Right lobe of liver (tissue), 6 donors: Measurements from ENCODE around the gene ZNF550. TPM values are rescaled to one million over a fixed set of nuclear protein-coding genes. Genes with fewer than 3 reads are reported as not detected.
A peak's percentile ranks its signal among the peaks of the same experiment; 100 is the strongest.
"Not testable (repeated sequence)": the region's sequence is repeated elsewhere in the genome, so short reads cannot be mapped to it uniquely, and the experiment has no call there.

Source experiments
- ATAC-seq, 4 donors: fragments of 200-7000 bp; cut with Tn5 transposase; one replicate each; pipeline ENCODE4 v1.9.1; 2020; ENCODE audit warnings: mild to moderate bottlenecking in 4 of 4, moderate library complexity in 4 of 4
- DNase-seq, 3 donors: peaks; one replicate each; pipeline ENCODE4 v3.0.0-alpha.2; 2020
- H3K27ac ChIP-seq, 3 donors: fragments of 200-600 bp; one replicate each; pipeline ENCODE4 v1.8.0; 2022
- H3K27me3 ChIP-seq, 2 donors: fragments of 200-600 bp; one replicate each; pipeline ENCODE4 v1.8.0; 2022
- H3K36me3 ChIP-seq, 4 donors: fragments of 200-600 bp; sonication (generic) in 1 of 4; one replicate each; pipeline versions ENCODE4 v1.5.1 to v1.8.0; 2017 to 2022; ENCODE audit warnings: control low read depth in 1 of 4
- H3K4me1 ChIP-seq, 4 donors: fragments of 200-600 bp; sonication (generic) in 1 of 4; one replicate each; pipeline versions ENCODE4 v1.5.1 to v1.8.0; 2017 to 2022; ENCODE audit warnings: control low read depth in 1 of 4
- H3K4me3 ChIP-seq, 3 donors: fragments of 200-600 bp; one replicate each; pipeline ENCODE4 v1.8.0; 2022
- H3K9me3 ChIP-seq, 4 donors: fragments of 200-600 bp; sonication (generic) in 1 of 4; one replicate each; pipeline versions ENCODE4 v1.5.1 to v1.8.0; 2017 to 2022; ENCODE audit warnings: control low read depth in 1 of 4
- POLR2A ChIP-seq: fragments of 450-650 bp; IDR thresholded peaks from one replicate; pipeline ENCODE4 v1.6.1; 2017; ENCODE audit warnings: antibody characterized with exemption, mild to moderate bottlenecking
- WGBS: methylation state at CpG from one replicate; pipeline ENCODE4 v1.1.6; 2018; ENCODE audit warnings: low coverage, low lambda C conversion rate; ENCODE audit not compliant: insufficient coverage; ENCODE audit errors: missing lambda C conversion rate; 5-methylcytosine and 5-hydroxymethylcytosine counted together
- intact Hi-C, 2 donors: fragments of 100-400 bp; cut with DNase I; formaldehyde crosslinking; loops; one replicate each; pipeline versions ENCODE4 v1.11.2 to v1.14.1; 2022
- total RNA-seq, 6 experiments: library from RNA; depleted of rRNA in 2 of 6; stranded (reverse); fragments of >200 nt in 2 of 6; fragmentation: NEBNext Ultra II Directional in 3 of 6; extraction: Animal tissue kit (Norgen Biotek cat#: 25700) in 3 of 6; gene quantifications; one replicate each; pipeline versions ENCODE4 v1.1.0 to v1.2.4, GENCODE V29; 2016 to 2023
- TF ChIP-seq, protein P1 (sequence below), 4 donors: fragments of 200-600 bp in 3 of 4; fragments of 450-650 bp in 1 of 4; IDR thresholded peaks; one replicate each; pipeline versions ENCODE4 v1.5.1 to v1.8.0; 2016 to 2022; ENCODE audit warnings: antibody characterized with exemption in 4 of 4, mild to moderate bottlenecking in 2 of 4
- donor health status: DM: no; HTN: yes; CAD: no.
- donor health status: DM: no; HTN: no; CAD: no.
- donor health status: DM: no; HTN: no; CAD: no.
- donor health status: DM: no; HTN: yes; CAD: no.
- donor health status: DM: no; HTN: yes; CAD: no.

Gene ZNF550
- total RNA-seq, 6 experiments from 2014 or later: 0.92 to 6.9 (median 2.5) TPM

DNA sequence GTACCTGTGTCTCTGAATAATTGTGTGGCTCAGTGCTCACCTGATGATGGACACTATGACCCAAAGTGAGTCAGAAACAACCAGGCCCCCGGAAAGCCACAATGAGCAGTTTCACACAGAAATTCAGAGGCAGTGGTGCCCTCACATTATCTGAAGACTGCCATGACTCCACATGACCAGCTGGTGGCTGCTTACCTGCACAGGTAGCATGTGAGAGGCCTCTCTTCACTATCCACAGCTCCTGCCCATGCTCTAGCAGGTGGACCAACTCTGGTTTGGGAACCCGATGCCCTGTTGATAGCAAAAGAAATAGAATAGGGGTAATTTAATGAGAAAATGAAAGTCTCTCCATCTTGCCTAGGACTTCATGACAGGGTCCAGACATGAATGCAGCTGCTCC lies 7.2 kb downstream of the ZNF550 start:
- 100% methylated on average over 1 of the region's 2 CpGs for WGBS
- no peak overlapping the region for H3K4me3 ChIP-seq
- H3K9me3 ChIP-seq: peaks cover 0 to 19% (median 12%) of the 10 kb centered on the region in 4 donors
- no peaks in the 10 kb centered on the region for H3K27me3 ChIP-seq
- no peaks in the 10 kb centered on the region for H3K4me1 ChIP-seq
- peaks cover 0 to 55% (median 37%) of the 10 kb centered on the region in 4 donors for H3K36me3 ChIP-seq
- no peak for TF ChIP-seq POLR2A
- TF ChIP-seq, protein P1, sequence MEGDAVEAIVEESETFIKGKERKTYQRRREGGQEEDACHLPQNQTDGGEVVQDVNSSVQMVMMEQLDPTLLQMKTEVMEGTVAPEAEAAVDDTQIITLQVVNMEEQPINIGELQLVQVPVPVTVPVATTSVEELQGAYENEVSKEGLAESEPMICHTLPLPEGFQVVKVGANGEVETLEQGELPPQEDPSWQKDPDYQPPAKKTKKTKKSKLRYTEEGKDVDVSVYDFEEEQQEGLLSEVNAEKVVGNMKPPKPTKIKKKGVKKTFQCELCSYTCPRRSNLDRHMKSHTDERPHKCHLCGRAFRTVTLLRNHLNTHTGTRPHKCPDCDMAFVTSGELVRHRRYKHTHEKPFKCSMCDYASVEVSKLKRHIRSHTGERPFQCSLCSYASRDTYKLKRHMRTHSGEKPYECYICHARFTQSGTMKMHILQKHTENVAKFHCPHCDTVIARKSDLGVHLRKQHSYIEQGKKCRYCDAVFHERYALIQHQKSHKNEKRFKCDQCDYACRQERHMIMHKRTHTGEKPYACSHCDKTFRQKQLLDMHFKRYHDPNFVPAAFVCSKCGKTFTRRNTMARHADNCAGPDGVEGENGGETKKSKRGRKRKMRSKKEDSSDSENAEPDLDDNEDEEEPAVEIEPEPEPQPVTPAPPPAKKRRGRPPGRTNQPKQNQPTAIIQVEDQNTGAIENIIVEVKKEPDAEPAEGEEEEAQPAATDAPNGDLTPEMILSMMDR (IDR thresholded peaks at IDR 0.05): no peak
- DNase-seq: no peak
- no peak for ATAC-seq
- intact Hi-C loops: no loop called here
- no peak overlapping the region for H3K27ac ChIP-seq

DNA sequence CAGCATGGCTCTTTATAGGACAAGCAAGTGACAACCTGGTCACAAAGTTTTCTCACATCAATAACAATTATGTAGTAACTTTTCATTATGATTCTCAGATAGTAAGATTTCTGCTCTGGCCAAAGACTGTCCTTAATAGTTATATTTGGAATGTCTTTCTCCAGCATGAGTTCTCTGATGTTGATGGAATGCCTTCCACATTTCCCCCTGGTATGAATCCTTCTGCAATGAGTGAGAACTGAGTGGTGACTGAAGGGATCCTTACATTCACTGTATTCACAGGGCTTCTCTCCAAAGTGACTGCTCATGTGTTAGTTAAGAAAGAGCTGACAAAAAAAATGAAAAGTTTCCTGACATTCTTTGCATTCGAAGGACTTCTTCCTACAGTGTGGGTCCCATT lies 13.2 kb downstream of the ZNF550 start:
- peaks cover 0 to 50% (median 20%) of the 10 kb centered on the region in 4 donors for H3K36me3 ChIP-seq
- no peak for TF ChIP-seq POLR2A
- TF ChIP-seq, protein P1 (IDR thresholded peaks at IDR 0.05): no peak
- DNase-seq (no peak), ATAC-seq (no peak)
- H3K27me3 ChIP-seq: no peaks in the 10 kb centered on the region
- no peak overlapping the region for H3K4me3 ChIP-seq
- WGBS: 86% methylated on average over 1 of the region's 1 CpG
- H3K4me1 ChIP-seq: no peaks in the 10 kb centered on the region
- H3K27ac ChIP-seq: no peak overlapping the region
- intact Hi-C loops: no loop called here
- peaks cover 0 to 53% (median 38%) of the 10 kb centered on the region in 4 donors for H3K9me3 ChIP-seq

DNA sequence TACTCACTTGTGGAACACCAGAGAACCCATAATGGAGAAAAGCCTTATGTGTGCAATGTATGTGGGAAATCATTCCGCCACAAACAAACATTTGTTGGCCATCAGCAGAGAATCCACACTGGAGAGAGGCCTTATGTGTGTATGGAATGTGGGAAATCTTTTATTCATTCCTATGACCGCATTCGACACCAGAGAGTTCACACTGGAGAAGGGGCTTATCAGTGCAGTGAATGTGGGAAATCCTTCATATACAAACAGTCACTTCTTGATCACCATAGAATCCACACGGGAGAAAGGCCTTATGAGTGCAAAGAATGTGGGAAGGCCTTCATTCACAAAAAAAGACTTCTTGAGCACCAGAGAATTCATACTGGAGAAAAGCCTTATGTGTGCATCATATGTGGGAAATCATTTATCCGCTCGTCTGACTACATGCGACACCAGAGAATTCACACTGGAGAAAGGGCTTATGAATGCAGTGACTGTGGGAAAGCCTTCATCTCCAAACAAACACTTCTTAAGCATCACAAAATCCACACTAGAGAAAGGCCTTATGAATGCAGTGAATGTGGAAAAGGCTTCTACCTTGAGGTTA lies 21.6 kb downstream of the ZNF550 start:
- no peak for DNase-seq
- H3K9me3 ChIP-seq: peaks cover 0 to 67% (median 32%) of the 10 kb centered on the region in 4 donors
- TF ChIP-seq, protein P1 (IDR thresholded peaks at IDR 0.05): no peak
- TF ChIP-seq POLR2A: no peak
- intact Hi-C loops: no loop called here
- no peak overlapping the region for H3K27ac ChIP-seq
- H3K4me1 ChIP-seq: no peaks in the 10 kb centered on the region
- ATAC-seq: no peak
- H3K4me3 ChIP-seq: no peak overlapping the region
- H3K27me3 ChIP-seq: no peaks in the 10 kb centered on the region
- 95% methylated on average over 7 of the region's 7 CpGs for WGBS
- H3K36me3 ChIP-seq: peaks cover 0 to 20% (median 0%) of the 10 kb centered on the region in 4 donors

DNA sequence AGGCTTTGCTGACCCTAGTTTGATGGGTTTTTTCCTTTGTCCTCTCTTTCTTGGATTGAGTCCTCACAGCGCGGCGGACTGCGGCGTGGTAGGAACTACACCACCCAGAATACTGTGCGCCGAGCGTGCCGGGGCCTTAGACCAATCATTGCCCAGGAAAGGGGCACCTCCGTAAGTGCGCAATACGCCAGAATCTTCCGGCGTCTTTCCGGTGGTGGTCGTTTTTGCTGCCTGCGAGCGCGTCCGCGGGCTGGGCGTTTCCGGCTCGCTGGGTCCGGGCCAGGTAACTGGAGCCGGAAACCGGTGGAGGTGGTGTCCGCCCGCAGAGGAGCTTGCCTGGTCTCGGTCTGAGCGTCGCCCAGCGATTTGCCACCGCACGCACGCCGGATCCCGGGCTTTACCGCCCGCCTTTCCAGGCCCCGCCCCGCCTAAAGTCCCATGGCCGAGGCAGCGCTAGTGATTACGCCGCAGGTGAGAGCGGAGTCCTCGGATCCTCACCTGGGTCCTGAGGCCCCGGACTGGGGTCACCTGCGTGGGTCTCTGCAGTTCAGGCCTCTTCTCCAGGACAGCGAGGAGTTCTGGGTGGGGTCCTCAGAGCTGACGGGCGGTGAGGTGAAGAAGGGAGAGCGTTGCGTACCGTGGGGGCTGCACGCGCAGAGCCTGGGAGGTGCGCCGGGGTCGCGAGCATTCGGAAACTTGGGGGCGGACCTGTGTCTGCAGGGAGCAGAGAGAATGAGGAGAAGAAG lies 32.4 kb downstream of the ZNF550 start, which contains the start of gene ZNF549:
TSS of gene ZNF549 (plus strand) at position 221 of the 746 bp plus-strand sequence. CDS start at position 439, 218 bp downstream.
- 3% methylated on average over 38 of the region's 64 CpGs for WGBS

DNA sequence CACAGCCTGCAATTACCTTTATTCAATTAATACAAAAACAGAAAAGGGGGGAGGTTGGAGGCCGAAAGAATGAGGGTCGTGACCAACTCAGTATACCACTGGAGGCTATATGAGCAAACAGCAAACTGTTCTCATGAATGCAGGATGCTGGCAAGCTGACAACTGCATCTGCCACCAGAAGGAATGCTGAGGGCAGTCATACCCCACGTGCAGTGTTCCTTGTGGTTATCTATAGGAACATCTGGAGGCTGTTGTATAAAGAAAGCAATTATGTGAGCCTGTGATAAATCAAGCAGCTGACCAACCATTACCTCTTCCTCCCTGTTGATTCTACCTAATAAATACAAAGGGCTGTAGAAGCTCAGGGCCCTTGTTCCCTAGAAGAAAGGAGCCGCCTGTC lies 41.6 kb downstream of the ZNF550 start:
- DNase-seq, ATAC-seq, H3K4me3 ChIP-seq, intact Hi-C loops, H3K27me3 ChIP-seq, H3K36me3 ChIP-seq, H3K4me1 ChIP-seq, H3K27ac ChIP-seq: not testable (repeated sequence)
- WGBS: 90% methylated on average over 4 of the region's 4 CpGs
- H3K9me3 ChIP-seq: peaks cover 0 to 12% (median 2%) of the 10 kb centered on the region in 4 donors

More for the DNA sequence above, 32.4 kb downstream of the ZNF550 start, which contains the start of gene ZNF549:
- Histone ChIP-seq H3K9me3 (peaks cover 0 to 19% (median 1%) of the 10 kb centered on the region in 4 donors), H3K4me1 (peaks cover 0 to 5% (median 0%) of the 10 kb centered on the region in 4 donors), H3K4me3 (peak within 1 kb of the TSS; percentile 54 to 75 (median 61)), H3K27ac (peak within 1 kb of the TSS in 2 of 3 donors; percentile 31 to 47), H3K27me3 (no peaks in the 10 kb centered on the region), H3K36me3 (peaks cover 0 to 3% (median 1%) of the 10 kb centered on the region in 4 donors)
- TF ChIP-seq, protein P1 (IDR thresholded peaks at IDR 0.05): no peak
- no peak for TF ChIP-seq POLR2A
- intact Hi-C loops: no loop called here
- peak; percentile 80 to 91 (median 87) for DNase-seq
- ATAC-seq: peak; percentile 99 to 100 (median 100)
